Activated CD8-positive, alpha-beta memory T cell treated with anti-CD3 and anti-CD28 coated beads for 36 hours (primary cell): Measurements from ENCODE around the gene C4orf50. TPM values are rescaled to one million over a fixed set of nuclear protein-coding genes. Genes with fewer than 3 reads are reported as not detected.

ENCODE experiments used
- CTCF ChIA-PET: fragments of 350-600 bp; sonication (Branson Sonifier 250); formaldehyde crosslinking; loops from one replicate; lab custom pipeline; 2021; ENCODE audit warnings: antibody characterized with exemption; lab: Charles Lee
- POLR2A ChIA-PET: fragments of 350-600 bp; sonication (Branson Sonifier 250); formaldehyde crosslinking; loops from one replicate; lab custom pipeline; 2021; ENCODE audit warnings: antibody characterized with exemption; lab: Charles Lee
- total RNA-seq, 2 experiments: library from RNA; stranded (reverse); gene quantifications; one replicate each; pipeline ENCODE4 v1.2.3, GENCODE V29; 2021

C4orf50 gene
- total RNA-seq, 2 experiments from 2014 or later, result 0.17 to 0.19 TPM

- CTCF ChIA-PET, result no interaction called here
- POLR2A ChIA-PET, result no interaction called here
These were observed 26.6 kb upstream of the C4orf50 start for GRCh38 chr4:6044805-6045204.

- ChIA-PET POLR2A (no interaction called here), CTCF (no interaction called here)
These were observed 26.0 kb upstream of the C4orf50 start for GRCh38 chr4:6044276-6044675.

- ChIA-PET CTCF (interaction anchor here (0.6 kb wide), 1 partner anchor 298 kb away, joined by 3 read pairs; no protein-coding TSS in a partner anchor), POLR2A (no interaction called here)
These were observed 25.6 kb upstream of the C4orf50 start for GRCh38 chr4:6043843-6044242.

- ChIA-PET POLR2A (no interaction called here), CTCF (no interaction called here)
These were observed 25.0 kb upstream of the C4orf50 start for GRCh38 chr4:6043188-6043587.

- ChIA-PET POLR2A (no interaction called here), CTCF (no interaction called here)
These were observed 24.2 kb upstream of the C4orf50 start for GRCh38 chr4:6042293-6043063.

- ChIA-PET POLR2A (no interaction called here), CTCF (no interaction called here)
These were observed 23.6 kb upstream of the C4orf50 start for GRCh38 chr4:6041800-6042199.

GRCh38 chr4:6038711-6039110, 20.5 kb upstream of the C4orf50 start:
- ChIA-PET POLR2A (no interaction called here), CTCF (no interaction called here)

GRCh38 chr4:6035786-6036185, 17.6 kb upstream of the C4orf50 start:
- ChIA-PET POLR2A (no interaction called here), CTCF (no interaction called here)

GRCh38 chr4:6033381-6033780, 15.2 kb upstream of the C4orf50 start:
- POLR2A ChIA-PET, result no interaction called here
- CTCF ChIA-PET, result no interaction called here

- ChIA-PET POLR2A (no interaction called here), CTCF (no interaction called here)
These were observed 14.3 kb upstream of the C4orf50 start for GRCh38 chr4:6032249-6033244.

- CTCF ChIA-PET, result no interaction called here
These were observed 13.6 kb upstream of the C4orf50 start for GRCh38 chr4:6031846-6032245.

GRCh38 chr4:6030679-6031078, 12.4 kb upstream of the C4orf50 start:
- ChIA-PET CTCF (no interaction called here), POLR2A (no interaction called here)

More at GRCh38 chr4:6031846-6032245, 13.6 kb upstream of the C4orf50 start:
- POLR2A ChIA-PET, result no interaction called here

GRCh38 chr4:6029254-6029653, 11.0 kb upstream of the C4orf50 start:
- ChIA-PET POLR2A (no interaction called here), CTCF (no interaction called here)

- POLR2A ChIA-PET, result no interaction called here
- CTCF ChIA-PET, result no interaction called here
These were observed 9.9 kb upstream of the C4orf50 start for GRCh38 chr4:6028168-6028567.

GRCh38 chr4:6027392-6027791, 9.2 kb upstream of the C4orf50 start:
- CTCF ChIA-PET, result no interaction called here
- POLR2A ChIA-PET, result no interaction called here

- ChIA-PET CTCF (no interaction called here), POLR2A (no interaction called here)
These were observed 6.2 kb upstream of the C4orf50 start for GRCh38 chr4:6024313-6024960.

- ChIA-PET CTCF (no interaction called here), POLR2A (no interaction called here)
These were observed 5.5 kb upstream of the C4orf50 start for GRCh38 chr4:6023731-6024130.

GRCh38 chr4:6022607-6023288, 4.5 kb upstream of the C4orf50 start:
- ChIA-PET CTCF (interaction anchor here (3.1 kb wide), 1 partner anchor 24 kb away, joined by 8 read pairs; no protein-coding TSS in a partner anchor), POLR2A (no interaction called here)
